H1 (cell line): ENCODE results near the gene AIG1. TPM values are rescaled to one million over a fixed set of nuclear protein-coding genes. Genes with fewer than 3 reads are reported as not detected.

ENCODE experiments used
- CHD7 ChIP-seq: fragments of 300-600 bp; sonication (generic); IDR thresholded peaks from 2 replicates; pipeline ENCODE4 v1.7.1; 2012; ENCODE audit warnings: low read length, moderate library complexity, mild to moderate bottlenecking, inconsistent platforms; ENCODE audit not compliant: insufficient replicate concordance
- KDM4A ChIP-seq: IDR thresholded peaks from one replicate; pipeline ENCODE4 v1.7.1; 2012; ENCODE audit warnings: low read depth, mild to moderate bottlenecking, moderate library complexity, low read length, inconsistent platforms; ENCODE audit not compliant: severe bottlenecking
- SIRT6 ChIP-seq: IDR thresholded peaks from one replicate; pipeline ENCODE4 v1.7.1; 2012; ENCODE audit warnings: low read length, inconsistent platforms
- ZNF274 ChIP-seq: IDR thresholded peaks from 2 replicates; pipeline ENCODE4 v1.7.0; 2012; ENCODE audit warnings: low read length, borderline replicate concordance; ENCODE audit errors: extremely low read depth
- polyA plus RNA-seq, 7 experiments: library from polyadenylated mRNA; depleted of rRNA in 3 of 7; stranded (reverse) in 5 of 7; unstranded in 2 of 7; fragments of >200 nt in 5 of 7; fragments of 200-250 nt in 2 of 7; gene quantifications; 1 replicate in 5 of 7; 2 replicates in 1 of 7; 4 replicates in 1 of 7; pipeline versions ENCODE4 v1.2.1 to v1.2.3, GENCODE V29; 2011 to 2013; ENCODE audit warnings: missing spikeins in 2 of 7, mixed read lengths in 2 of 7
- total RNA-seq: library from RNA; stranded (reverse); fragmentation: NEBNext Ultra II Directional; extraction: Animal tissue kit (Norgen Biotek cat#: 25700); gene quantifications from 2 replicates; pipeline ENCODE4 v1.2.1, GENCODE V29; 2021

Gene AIG1
- total and polyA plus RNA-seq, 2 of the 8 experiments (the other 6 are each of a cell fraction or from before 2014, with no cell fraction given) = 56.6 to 58.4 TPM

DNA sequence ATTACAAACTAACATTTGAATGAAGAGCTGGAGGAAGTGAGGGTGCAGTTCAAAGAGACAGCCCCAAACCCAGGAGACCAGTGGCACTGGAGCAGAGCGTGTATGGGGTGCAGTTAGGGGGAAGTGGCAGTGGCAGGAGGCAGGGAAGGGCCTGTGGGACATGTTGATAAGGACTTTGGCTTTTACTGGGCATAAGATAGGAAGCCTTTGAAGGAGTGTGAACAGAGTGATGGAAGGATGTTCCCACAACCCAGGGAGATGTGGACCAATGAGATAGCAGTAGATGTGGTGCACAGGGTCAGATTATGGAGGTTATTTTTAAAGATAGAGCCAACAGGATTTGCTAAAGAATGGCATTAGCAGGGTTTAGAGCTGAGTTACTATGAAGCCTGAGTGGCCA is 56.4 kb downstream of the AIG1 start (continued):
- TF ChIP-seq CHD7 (no peak), ZNF274 (no peak), SIRT6 (no peak), KDM4A (no peak)
